Measurements from ENCODE around the gene SALL3. TPM values are rescaled to one million over a fixed set of nuclear protein-coding genes. Genes with fewer than 3 reads are reported as not detected.

The SALL3 gene
- total and polyA plus RNA-seq, 2 experiments from 2014 or later, result 0.09 to 3.0 TPM

DNA sequence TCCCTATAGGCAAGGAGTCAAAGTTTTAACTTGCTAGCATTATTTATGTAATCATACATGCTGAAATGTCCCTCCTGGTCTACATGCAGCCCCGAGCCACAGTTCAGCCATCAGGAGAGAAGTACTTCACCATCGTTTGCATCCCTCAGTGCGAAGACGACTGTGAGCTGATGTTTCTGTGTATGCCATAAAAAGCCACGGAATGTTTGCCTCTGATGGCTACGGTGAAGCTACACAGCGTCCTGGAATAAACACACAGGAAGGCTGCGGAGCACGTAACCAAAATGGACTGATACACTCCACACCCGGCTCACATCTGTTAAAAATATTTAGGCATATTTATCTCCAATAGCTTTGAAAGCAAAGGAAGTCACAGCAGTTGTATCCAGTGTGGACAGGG, 4.3 kb upstream of the SALL3 start:
- no peak for DNase-seq (ENCODE audit: low read depth in 1 of 2, low spot score in 1 of 2)
- no peak for TF ChIP-seq CTCF (IDR thresholded peaks at IDR 0.05; ENCODE audit: low read depth, low read length)
- Histone ChIP-seq H3K36me3 (no peaks in the 10 kb centered on the region), H3K4me1 (ENCODE audit: low read depth) (peaks cover 5% of the 10 kb centered on the region), H3K27me3 (peaks cover 94% of the 10 kb centered on the region), H3K4me3 (no peak overlapping the region), H3K27ac (no peak overlapping the region), H3K9me3 (ENCODE audit: low read depth) (no peaks in the 10 kb centered on the region)

GRCh38 chr18:78975699-78976335, 3.8 kb upstream of the SALL3 start:
- Histone ChIP-seq H3K27ac (no peak overlapping the region), H3K27me3 (peaks cover 94% of the 10 kb centered on the region), H3K36me3 (no peaks in the 10 kb centered on the region), H3K4me3 (no peak overlapping the region), H3K4me1 (ENCODE audit: low read depth) (peaks cover 5% of the 10 kb centered on the region), H3K9me3 (ENCODE audit: low read depth) (no peaks in the 10 kb centered on the region)
- no peak for DNase-seq (ENCODE audit: low read depth in 1 of 2, low spot score in 1 of 2)
- TF ChIP-seq CTCF (IDR thresholded peaks at IDR 0.05; ENCODE audit: low read depth, low read length), result no peak

DNA sequence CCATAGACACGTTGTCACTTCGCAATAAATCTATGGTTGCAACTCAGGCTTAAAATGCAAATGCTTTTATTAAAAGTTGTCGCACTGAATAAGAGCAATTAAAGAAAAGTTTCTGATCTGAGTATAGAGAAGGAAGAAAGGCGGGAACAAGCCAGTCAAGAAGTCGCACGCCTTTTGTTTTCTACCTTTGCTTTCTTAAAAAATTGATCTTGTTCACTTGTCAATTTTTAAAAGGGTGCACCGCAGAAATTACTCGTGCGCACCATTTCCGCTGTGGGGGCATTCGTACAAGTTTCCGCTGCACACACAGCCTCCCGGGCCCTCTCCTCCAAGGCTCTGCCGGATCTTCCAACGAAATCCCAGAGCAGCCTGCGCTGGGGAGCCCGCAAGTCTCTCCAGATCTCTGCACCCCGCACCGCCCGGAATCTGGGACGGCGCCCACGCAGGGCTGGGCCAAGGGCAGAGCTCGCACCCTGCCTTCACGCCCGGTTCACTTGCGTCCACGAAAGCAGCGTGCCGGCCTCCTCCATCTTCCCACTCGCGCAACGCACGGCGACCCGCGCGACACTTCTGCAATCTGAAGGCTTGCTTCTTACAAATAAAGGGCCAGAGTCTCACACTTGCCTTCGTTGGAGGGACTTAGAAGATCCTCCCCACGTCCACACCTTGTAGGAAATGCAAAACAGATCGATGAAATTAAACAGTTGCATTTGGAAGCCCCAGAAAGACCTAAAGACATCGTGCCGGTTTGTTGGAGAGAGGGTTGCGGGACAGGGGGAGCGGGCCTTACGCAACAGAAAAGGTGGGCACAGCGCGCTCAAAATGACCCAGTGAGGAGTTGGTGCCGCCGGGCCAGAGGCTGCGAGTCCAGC, 2.6 kb upstream of the SALL3 start:
- Histone ChIP-seq H3K27ac (no peak overlapping the region), H3K27me3 (peaks cover 94% of the 10 kb centered on the region), H3K9me3 (ENCODE audit: low read depth) (no peaks in the 10 kb centered on the region), H3K4me3 (no peak overlapping the region), H3K36me3 (no peaks in the 10 kb centered on the region), H3K4me1 (ENCODE audit: low read depth) (peaks cover 5% of the 10 kb centered on the region)
- DNase-seq (ENCODE audit: low read depth in 1 of 2, low spot score in 1 of 2), result no peak
- no peak for TF ChIP-seq CTCF (IDR thresholded peaks at IDR 0.05; ENCODE audit: low read depth, low read length)

DNA sequence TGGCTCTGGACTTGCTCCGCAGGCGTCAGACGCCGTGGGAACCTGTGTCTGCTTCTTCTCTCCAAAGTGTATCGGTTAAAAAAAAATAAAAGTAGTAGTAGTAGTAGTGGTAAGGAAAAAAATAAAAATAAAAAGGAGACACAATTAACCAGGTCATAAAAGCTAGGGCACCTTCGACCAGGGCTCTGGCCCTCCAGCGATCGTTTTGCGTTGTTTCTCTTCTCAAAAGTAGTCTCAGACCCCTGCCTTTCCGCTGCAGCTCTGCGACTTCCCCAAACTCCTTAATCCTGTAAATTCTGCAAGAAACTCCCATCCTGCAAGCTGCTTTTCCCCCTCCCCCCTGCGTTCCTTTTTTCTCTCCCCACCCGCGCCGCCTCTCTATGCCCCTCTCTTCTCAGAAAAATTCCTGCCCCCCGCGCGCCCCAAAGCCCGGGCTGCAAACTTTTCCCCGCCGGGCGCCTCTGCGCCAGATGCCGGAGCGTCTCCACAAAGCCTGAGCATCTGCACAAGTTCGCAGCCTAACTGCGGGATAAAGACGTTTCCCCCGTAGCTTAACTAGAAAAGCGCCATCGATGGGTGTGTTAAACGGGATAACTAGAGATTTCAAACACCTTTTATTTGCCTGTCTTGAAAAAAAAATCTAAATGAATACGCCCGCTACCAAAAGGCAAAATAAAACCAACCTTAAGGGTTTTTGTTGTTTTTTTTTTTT, 1.8 kb upstream of the SALL3 start:
- TF ChIP-seq CTCF (IDR thresholded peaks at IDR 0.05; ENCODE audit: low read depth, low read length), result no peak
- Histone ChIP-seq H3K27me3 (peaks cover 94% of the 10 kb centered on the region), H3K27ac (no peak overlapping the region), H3K36me3 (no peaks in the 10 kb centered on the region), H3K4me3 (no peak overlapping the region), H3K9me3 (ENCODE audit: low read depth) (no peaks in the 10 kb centered on the region), H3K4me1 (ENCODE audit: low read depth) (peaks cover 5% of the 10 kb centered on the region)
- DNase-seq (ENCODE audit: low read depth in 1 of 2, low spot score in 1 of 2), result no peak

GRCh38 chr18:78978349-78979055, 1.1 kb upstream of the SALL3 start:
- Histone ChIP-seq H3K27ac (no peak overlapping the region), H3K27me3 (peaks cover 94% of the 10 kb centered on the region), H3K4me3 (peak overlapping the region; percentile 33), H3K36me3 (no peaks in the 10 kb centered on the region), H3K9me3 (ENCODE audit: low read depth) (no peaks in the 10 kb centered on the region), H3K4me1 (ENCODE audit: low read depth) (peaks cover 5% of the 10 kb centered on the region)
- no peak for TF ChIP-seq CTCF (IDR thresholded peaks at IDR 0.05; ENCODE audit: low read depth, low read length)
- peak in 1 of 2 donors; percentile 20 for DNase-seq (ENCODE audit: low read depth in 1 of 2, low spot score in 1 of 2)
